GM12801 (cell line): ENCODE data around the gene COL2A1.

Source experiments
- TF ChIP-seq, protein P1 (sequence below): IDR thresholded peaks from one replicate; pipeline ENCODE4 v1.5.1; 2011; ENCODE audit warnings: control low read depth; ENCODE audit not compliant: insufficient read length; ENCODE audit errors: extremely low read depth

COL2A1 gene

DNA sequence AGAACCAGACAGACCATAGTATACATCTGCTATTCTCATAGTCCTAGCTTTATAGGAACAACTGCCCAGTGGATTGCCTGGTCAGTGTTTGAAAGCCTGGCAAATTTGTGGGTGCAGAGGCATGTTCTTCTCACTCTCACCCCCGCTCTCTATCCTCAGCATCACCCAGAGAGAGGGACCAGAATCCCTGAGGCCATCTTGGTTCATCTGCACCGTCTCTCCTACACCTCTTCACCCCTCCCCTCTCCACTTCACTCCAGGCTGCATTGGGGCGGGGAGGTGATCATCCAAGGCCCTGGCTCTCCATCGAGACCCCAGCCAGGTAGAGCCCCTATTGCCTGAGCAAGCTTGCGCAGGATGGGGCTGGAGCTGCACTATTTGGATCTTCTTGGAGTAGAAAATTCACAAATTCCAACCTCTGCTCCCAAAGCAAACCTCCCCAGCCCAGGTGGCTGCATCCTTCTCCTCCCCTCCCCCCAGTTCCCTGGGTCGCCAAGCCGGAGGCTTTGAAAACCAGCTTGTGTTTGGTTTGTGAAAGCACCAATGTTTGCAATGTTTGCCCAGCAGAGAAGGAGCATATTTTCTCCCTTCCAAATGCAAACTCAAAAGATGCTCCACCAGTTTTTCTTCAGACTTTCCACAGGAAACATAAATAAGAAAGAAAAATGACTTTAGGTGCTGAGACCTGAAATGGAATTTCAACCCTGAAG lies 18.6 kb upstream of the COL2A1 start:
- TF ChIP-seq, protein P1, sequence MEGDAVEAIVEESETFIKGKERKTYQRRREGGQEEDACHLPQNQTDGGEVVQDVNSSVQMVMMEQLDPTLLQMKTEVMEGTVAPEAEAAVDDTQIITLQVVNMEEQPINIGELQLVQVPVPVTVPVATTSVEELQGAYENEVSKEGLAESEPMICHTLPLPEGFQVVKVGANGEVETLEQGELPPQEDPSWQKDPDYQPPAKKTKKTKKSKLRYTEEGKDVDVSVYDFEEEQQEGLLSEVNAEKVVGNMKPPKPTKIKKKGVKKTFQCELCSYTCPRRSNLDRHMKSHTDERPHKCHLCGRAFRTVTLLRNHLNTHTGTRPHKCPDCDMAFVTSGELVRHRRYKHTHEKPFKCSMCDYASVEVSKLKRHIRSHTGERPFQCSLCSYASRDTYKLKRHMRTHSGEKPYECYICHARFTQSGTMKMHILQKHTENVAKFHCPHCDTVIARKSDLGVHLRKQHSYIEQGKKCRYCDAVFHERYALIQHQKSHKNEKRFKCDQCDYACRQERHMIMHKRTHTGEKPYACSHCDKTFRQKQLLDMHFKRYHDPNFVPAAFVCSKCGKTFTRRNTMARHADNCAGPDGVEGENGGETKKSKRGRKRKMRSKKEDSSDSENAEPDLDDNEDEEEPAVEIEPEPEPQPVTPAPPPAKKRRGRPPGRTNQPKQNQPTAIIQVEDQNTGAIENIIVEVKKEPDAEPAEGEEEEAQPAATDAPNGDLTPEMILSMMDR, result no peak

DNA sequence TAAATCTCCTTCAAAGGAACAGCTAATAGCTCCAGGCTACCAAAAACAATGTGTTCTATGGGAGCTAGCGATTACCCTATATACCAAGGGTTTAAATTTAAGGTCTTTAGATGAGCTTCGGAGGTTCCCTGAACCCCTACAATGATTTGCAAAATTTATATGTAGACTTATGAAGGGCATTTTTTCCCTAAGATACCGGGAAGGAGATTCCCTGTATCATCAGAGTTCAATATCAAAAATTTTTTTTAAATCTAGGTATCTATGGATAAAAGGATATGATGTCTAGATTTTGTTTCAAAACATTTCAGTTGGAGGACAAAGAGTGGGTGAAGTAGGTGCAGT lies 17.9 kb upstream of the COL2A1 start:
- TF ChIP-seq, protein P1, result no peak

DNA sequence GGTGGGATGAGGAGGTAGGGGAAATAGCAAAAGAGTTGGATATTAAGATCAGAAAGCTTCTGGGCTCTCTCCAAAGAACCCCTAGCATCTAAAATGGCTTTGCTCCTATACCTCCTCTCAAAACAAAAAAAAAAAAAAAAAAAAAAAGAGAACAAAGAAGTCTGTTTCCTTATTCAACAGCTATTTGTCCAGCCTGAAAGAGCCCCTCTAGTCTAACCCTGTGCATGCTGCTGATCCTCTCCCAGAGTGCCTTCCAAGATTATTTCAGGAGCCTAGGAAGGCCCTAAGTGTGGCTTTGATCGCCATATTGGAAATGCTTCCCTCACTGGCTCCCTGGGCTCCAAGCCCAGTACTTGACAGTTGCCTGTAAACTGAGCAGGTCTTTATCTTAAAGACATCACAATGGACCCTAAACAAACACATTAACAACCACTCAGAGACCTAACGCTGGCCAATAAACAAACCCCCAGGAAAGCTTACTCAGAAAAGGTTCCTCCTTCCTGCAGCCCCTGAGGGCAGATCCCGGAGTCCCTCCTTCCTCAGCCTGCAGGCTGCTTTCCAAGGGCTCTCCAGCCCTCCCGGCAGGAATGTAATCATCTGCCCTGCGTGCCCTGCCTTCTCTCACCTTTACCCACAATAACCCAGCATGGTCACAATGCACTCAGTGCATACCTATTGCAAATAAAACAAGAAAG lies 17.4 kb upstream of the COL2A1 start:
- TF ChIP-seq, protein P1, result no peak

DNA sequence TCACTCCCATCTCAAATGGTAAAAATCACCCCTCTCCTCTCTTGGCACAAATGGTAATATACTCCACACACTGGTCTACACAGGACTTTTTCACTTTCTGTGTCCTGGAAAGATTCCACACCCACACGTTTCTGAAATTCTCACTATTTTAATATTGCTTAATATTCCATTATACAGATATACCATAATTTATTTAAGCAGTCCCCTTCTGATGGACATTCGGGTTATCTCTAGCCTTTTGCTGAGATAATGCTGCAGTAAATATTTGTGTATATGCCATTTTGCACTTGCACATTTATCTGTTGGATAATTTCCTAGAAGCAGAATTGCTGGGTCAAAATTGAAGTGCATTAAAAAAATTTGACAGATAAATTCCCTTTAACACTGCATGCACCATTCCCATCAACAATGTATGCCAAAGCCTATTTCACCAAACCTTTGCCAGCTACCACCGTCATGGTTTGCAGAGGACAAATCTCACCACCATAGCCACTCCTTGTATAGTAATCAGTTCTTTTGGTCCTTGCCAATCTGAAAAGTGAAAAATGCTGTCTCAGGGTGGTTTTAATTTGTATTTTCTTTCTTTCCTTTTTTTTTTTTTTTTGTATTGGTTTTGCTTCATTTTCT lies 15.5 kb upstream of the COL2A1 start:
- TF ChIP-seq, protein P1, result no peak

DNA sequence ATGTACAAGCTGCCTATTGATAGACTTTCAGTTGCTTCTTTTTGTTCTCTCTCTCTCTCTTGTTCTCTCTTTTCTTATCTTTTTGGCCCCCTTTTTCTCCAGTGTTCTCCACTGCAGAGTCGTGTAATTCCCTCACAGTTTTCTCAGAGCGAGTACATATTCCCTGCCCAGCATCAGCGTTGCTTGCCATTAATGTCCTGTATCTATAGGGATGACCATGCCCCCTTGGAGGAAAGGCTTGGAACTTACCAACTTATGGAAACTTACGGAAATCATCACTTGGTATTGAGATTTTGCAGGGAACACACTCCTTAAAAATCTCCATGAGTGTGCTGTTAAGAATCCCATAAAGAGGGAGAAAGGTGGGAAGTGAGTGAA lies 14.3 kb upstream of the COL2A1 start:
- TF ChIP-seq, protein P1, result no peak

DNA sequence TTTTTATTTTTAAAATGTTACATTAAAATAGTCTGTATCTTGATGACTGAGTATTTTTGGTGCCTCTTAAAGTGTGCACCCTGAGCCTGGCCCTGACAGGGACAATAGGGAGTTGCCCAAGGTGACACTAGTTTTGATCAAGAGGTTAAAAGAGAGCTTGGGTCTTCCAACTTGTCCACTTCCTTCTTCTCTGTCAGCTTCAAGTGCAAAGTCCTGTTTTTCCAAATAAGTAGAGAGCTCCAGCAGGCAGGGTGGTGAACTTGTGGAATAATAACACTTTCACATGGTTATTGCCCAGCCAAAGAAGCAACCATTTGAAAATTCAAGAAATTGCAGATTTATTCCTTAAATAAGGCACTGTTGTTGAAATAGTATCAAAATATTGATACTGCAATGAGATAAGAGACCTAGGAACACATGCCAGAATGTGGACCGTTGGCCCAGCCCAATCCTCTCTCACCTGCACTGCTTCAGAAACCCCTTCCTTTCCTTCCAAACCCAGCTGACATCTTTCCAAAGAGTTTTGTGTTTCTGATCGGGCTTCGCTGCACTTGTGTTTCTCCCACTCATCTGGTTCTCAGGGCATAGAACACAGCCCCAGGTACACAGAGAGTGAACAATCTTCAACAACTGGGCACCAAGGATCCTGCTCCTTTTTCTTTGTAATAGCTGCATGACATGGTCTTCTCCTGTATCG lies 13.8 kb upstream of the COL2A1 start:
- TF ChIP-seq, protein P1, result no peak

DNA sequence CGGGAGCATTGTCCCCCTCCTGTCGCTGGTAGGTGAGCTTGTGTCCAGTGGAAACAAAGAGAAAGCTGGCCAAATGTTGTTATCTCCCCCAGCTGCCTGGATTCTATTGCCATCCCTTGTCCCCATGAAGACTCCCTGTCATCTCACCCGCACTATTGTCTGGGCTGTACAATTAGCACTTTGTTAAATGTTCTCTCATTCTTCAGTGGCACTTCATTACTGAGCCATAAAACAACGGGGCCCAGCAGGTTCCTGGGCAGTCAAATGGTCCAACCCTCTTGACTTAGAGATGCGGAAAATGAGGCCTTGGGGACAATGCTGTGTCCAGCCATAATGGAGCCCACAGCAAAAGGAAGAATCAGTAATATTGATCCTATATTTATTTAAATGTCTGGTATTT lies 13.2 kb upstream of the COL2A1 start:
- TF ChIP-seq, protein P1, result no peak
